Muscle of leg (tissue), 11 donors: ENCODE data around the gene SGO2. TPM values are rescaled to one million over a fixed set of nuclear protein-coding genes. Genes with fewer than 3 reads are reported as not detected.
"Not testable (repeated sequence)": the region's sequence is repeated elsewhere in the genome, so short reads cannot be mapped to it uniquely, and the experiment has no call there.

ENCODE experiments used
- DNase-seq: peaks from one replicate; pipeline ENCODE4 v3.0.0; 2013
- H3K27ac ChIP-seq: one replicate; pipeline ENCODE4 v1.5.1; 2013; ENCODE audit warnings: mild to moderate bottlenecking, low read length, control low read depth
- H3K27me3 ChIP-seq: one replicate; pipeline ENCODE4 v1.6.1; 2013; ENCODE audit warnings: low read length; ENCODE audit not compliant: control insufficient read depth, insufficient read depth
- H3K36me3 ChIP-seq: one replicate; pipeline ENCODE4 v1.6.1; 2013; ENCODE audit warnings: low read length; ENCODE audit not compliant: control insufficient read depth, insufficient read depth
- H3K4me1 ChIP-seq: one replicate; pipeline ENCODE4 v1.6.1; 2013; ENCODE audit warnings: low read length; ENCODE audit not compliant: control insufficient read depth, insufficient read depth
- H3K4me3 ChIP-seq: one replicate; pipeline ENCODE4 v1.5.1; 2013; ENCODE audit warnings: low read length, control low read depth
- H3K9me3 ChIP-seq: replicated peaks from 2 replicates; pipeline ENCODE4 v1.6.1; 2013; ENCODE audit warnings: low read depth, low read length; ENCODE audit not compliant: control insufficient read depth
- WGBS: methylation state at CpG from one replicate; pipeline ENCODE4 v1.1.5; 2013; ENCODE audit warnings: missing lambda C conversion rate; ENCODE audit not compliant: insufficient coverage; 5-methylcytosine and 5-hydroxymethylcytosine counted together
- polyA plus RNA-seq, 8 donors: library from polyadenylated mRNA; unstranded; fragments of 120-200 nt; gene quantifications; one replicate each; pipeline versions ENCODE4 v1.2.1 to v1.2.3, GENCODE V29; 2013; ENCODE audit warnings: inconsistent platforms in 1 of 8, low replicate concordance in 1 of 8; ENCODE audit not compliant: insufficient read length in 8 of 8, insufficient read depth in 1 of 8
- total RNA-seq: library from RNA; stranded (reverse); fragments of 120-200 nt; gene quantifications from one replicate; pipeline ENCODE4 v1.2.4, GENCODE V29; 2013

Gene SGO2
- total and polyA plus RNA-seq, 9 donors: 5.3 to 12.4 (median 9.0) TPM

DNA sequence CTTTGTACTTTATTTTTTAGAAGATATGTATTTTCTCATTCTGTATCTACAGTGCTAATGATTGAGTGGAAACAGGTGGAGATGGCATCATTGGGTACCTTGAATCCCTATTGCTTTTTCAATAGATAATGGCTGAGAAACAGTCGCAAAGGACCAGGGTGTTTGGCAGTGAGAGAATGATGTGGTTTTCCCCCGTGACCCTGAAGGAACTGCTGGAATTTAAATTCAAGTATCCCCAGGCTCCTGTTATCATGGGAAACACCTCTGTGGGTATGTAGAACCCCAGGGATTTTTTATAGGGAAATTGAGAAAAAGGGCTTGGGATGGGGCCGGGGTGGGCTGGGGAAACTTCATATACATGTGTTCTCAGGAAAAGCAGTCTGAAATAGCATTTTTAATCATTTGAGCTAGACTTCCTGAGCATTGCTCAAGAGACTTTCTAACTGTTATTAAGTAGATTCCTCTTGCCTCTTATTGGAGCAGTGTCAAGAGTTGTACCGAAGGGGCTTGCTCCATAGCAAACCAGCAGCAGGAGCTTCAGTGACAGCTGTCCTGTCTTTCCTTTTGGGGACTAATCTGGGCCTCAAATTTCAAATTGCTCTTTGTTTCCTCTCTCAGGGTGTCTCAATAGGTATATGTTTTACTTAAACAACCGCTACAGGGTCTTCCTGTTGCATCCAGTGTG lies 78.7 kb downstream of the SGO2 start:
- H3K27ac ChIP-seq: no peak overlapping the region
- H3K4me3 ChIP-seq: no peak overlapping the region
- H3K27me3 ChIP-seq: no peaks in the 10 kb centered on the region
- peak; percentile 59 for DNase-seq
- H3K9me3 ChIP-seq: no peaks in the 10 kb centered on the region
- 47% methylated on average over 3 of the region's 5 CpGs for WGBS
- H3K36me3 ChIP-seq: no peaks in the 10 kb centered on the region
- no peaks in the 10 kb centered on the region for H3K4me1 ChIP-seq

GRCh38 chr2:200608341-200609027 lies 82.5 kb downstream of the SGO2 start:
- WGBS: 100% methylated on average over 1 of the region's 3 CpGs
- H3K27me3 ChIP-seq: no peaks in the 10 kb centered on the region
- H3K27ac ChIP-seq: no peak overlapping the region
- H3K9me3 ChIP-seq: no peaks in the 10 kb centered on the region
- H3K4me1 ChIP-seq: no peaks in the 10 kb centered on the region
- no peaks in the 10 kb centered on the region for H3K36me3 ChIP-seq
- DNase-seq: no peak
- H3K4me3 ChIP-seq: no peak overlapping the region

DNA sequence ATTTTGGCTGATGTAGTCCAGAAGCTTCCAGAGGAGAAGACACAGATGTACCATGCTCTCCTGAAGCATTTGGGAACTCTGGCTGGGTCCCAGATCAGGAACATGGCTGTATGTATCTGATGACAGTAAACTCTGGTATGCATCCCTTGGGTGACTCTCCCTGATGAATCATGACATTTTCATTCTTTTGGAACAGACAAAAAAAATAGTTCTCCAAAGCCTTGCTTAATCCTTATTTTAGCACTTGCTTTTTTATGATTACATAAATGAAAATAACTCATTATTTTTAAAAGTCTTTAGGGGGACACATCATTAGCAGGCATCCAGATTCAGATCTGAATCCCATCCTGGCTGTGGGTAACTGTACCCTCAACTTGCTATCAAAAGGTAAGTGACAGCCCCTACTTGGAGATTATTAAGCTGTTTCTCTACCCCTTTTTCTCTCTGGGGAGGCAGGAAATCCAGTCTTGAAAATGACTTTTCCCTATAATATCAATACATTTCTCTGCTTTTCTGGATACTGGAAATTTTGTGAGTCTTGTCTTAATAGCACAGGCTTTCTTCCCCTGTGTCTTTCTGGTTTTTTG lies 83.1 kb downstream of the SGO2 start:
- no peak for DNase-seq
- no peaks in the 10 kb centered on the region for H3K36me3 ChIP-seq
- H3K27me3 ChIP-seq: no peaks in the 10 kb centered on the region
- H3K4me3 ChIP-seq: no peak overlapping the region
- no peak overlapping the region for H3K27ac ChIP-seq
- H3K4me1 ChIP-seq: no peaks in the 10 kb centered on the region
- H3K9me3 ChIP-seq: no peaks in the 10 kb centered on the region

DNA sequence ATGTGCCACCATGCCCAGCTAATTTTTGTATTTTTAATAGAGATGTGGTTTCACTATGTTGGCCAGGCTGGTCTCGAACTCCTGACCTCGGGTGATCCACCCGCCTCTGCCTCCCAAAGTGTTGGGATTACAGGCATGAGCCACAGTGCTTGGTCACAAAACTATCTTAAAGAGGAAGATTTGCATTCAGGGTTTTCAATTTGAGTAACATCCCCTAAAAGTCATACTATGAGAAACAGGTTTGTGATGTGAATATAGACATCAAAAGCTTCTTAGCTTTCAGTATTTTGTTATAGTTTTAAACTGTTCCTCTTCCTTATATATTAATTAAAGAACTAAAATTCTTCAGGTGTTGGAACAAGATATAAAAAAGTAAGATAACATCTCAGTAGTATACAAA lies 84.2 kb downstream of the SGO2 start:
- not testable (repeated sequence) for H3K27ac ChIP-seq, H3K4me3 ChIP-seq, H3K36me3 ChIP-seq, DNase-seq, H3K4me1 ChIP-seq, H3K27me3 ChIP-seq, H3K9me3 ChIP-seq
- no CpG with 5 or more reads among the region's 3 CpGs for WGBS

DNA sequence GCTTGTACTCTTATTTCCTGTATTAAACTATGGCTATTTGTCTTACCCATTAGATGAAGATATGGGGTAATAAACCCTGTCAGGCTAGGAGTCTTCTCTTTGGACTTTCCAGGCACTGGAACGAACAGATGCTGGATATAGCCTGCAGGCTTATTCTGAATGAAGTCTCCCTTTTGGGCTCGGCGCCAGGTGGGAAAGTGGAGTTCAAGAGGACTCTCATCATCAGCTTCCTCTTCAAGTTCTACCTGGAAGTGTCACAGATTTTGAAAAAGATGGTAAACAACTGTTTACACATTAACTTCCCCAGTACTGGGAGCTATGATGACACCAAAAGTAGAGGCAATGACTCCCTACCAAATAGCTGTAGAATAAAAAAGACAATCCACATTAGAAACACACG lies 87.7 kb downstream of the SGO2 start:
- DNase-seq: no peak
- Histone ChIP-seq H3K27ac (no peak overlapping the region), H3K4me1 (no peaks in the 10 kb centered on the region), H3K27me3 (no peaks in the 10 kb centered on the region), H3K9me3 (no peaks in the 10 kb centered on the region), H3K36me3 (no peaks in the 10 kb centered on the region), H3K4me3 (no peak overlapping the region)
- WGBS: no CpG with 5 or more reads among the region's 4 CpGs

- H3K27me3 ChIP-seq: no peaks in the 10 kb centered on the region
- H3K27ac ChIP-seq: no peak overlapping the region
- H3K9me3 ChIP-seq: no peaks in the 10 kb centered on the region
- H3K36me3 ChIP-seq: no peaks in the 10 kb centered on the region
- 100% methylated on average over 1 of the region's 2 CpGs for WGBS
- H3K4me3 ChIP-seq: no peak overlapping the region
- DNase-seq: no peak
- H3K4me1 ChIP-seq: no peaks in the 10 kb centered on the region
These were observed 88.2 kb downstream of the SGO2 start for GRCh38 chr2:200614249-200614648.

GRCh38 chr2:200615247-200615646 lies 89.2 kb downstream of the SGO2 start:
- H3K9me3 ChIP-seq: no peaks in the 10 kb centered on the region
- H3K4me1 ChIP-seq: no peaks in the 10 kb centered on the region
- H3K4me3 ChIP-seq: no peak overlapping the region
- H3K27me3 ChIP-seq: no peaks in the 10 kb centered on the region
- no peak overlapping the region for H3K27ac ChIP-seq
- no peak for DNase-seq
- WGBS: no CpG with 5 or more reads among the region's 1 CpG
- H3K36me3 ChIP-seq: no peaks in the 10 kb centered on the region

DNA sequence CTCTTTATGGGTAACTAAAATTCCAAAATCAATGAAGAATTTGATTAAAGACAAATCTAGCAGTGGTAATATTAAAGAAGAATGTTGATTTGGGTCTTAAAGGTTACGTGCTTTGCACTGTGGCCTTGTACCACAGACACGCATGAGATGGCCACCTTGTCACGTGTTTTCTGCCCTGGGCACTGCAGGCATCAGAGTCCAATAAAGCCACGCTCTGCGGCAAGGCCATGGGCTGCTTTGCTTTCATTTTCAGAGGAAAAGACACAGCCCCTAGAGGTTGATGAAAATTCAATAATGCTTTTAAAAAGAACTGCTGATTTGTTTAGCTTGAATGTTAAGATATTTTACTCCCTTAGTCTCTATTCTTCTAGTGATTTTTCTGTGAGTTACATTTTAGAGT lies 90.2 kb downstream of the SGO2 start:
- Histone ChIP-seq H3K27me3 (no peaks in the 10 kb centered on the region), H3K4me1 (no peaks in the 10 kb centered on the region), H3K27ac (no peak overlapping the region), H3K9me3 (no peaks in the 10 kb centered on the region), H3K4me3 (no peak overlapping the region), H3K36me3 (no peaks in the 10 kb centered on the region)
- no peak for DNase-seq
- 73% methylated on average over 3 of the region's 5 CpGs for WGBS

GRCh38 chr2:200616656-200617055 lies 90.6 kb downstream of the SGO2 start:
- no peaks in the 10 kb centered on the region for H3K27me3 ChIP-seq
- H3K36me3 ChIP-seq: no peaks in the 10 kb centered on the region
- no CpG with 5 or more reads among the region's 4 CpGs for WGBS
- H3K4me1 ChIP-seq: no peaks in the 10 kb centered on the region
- no peak for DNase-seq
- H3K9me3 ChIP-seq: no peaks in the 10 kb centered on the region
- no peak overlapping the region for H3K4me3 ChIP-seq
- H3K27ac ChIP-seq: no peak overlapping the region

DNA sequence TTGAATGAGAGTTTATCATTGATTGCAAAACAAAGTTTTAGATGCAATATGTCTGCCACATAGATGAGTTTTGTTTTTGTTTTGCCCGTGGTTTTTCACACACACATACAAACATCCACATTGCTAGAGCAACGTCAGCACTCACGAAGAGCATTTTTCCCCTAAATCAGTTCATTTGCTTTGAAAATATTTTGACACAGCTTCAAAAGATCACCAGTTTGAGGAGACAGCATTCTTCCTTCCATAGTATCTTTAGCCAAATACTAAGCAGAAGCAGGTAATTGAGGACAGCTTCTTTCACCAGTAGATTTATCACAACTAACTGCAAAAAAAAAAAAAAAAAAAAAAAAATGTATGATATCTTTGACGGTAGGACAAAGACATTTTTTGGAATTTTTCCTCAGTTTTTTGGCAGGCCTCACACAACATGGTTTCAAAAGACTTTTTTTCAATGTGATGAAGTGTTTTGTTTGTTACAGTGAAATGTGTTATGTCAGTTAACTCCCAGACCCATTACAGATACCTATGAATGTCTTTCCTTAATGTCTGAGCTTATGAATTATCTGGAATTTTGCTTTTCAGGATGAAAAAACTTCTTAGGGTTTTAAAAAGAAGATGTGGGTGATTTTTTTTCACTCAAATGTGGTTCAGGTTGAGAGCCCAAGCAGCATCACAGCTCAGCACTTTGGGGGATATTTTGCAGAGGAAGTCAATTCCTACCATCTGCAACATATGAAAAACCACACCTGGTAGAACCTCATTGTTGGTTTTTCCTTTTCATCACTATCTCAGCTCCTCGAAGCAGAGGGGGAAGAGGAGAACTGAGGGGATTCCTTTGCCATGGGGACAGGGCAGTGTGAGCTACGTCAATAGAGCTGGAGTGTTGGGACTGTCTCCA lies 91.4 kb downstream of the SGO2 start:
- Histone ChIP-seq H3K27ac (no peak overlapping the region), H3K36me3 (no peaks in the 10 kb centered on the region), H3K9me3 (no peaks in the 10 kb centered on the region), H3K27me3 (no peaks in the 10 kb centered on the region), H3K4me3 (no peak overlapping the region), H3K4me1 (no peaks in the 10 kb centered on the region)
- no CpG with 5 or more reads among the region's 6 CpGs for WGBS
- peak; percentile 50 for DNase-seq
